NCI-H128 (cell line): Measurements from ENCODE around the gene CHMP3.
"Not testable (repeated sequence)": the region's sequence is repeated elsewhere in the genome, so short reads cannot be mapped to it uniquely, and the experiment has no call there.

ENCODE experiments used
- DNase-seq: peaks from one replicate; lab custom pipeline; 2025; ENCODE audit not compliant: unreplicated experiment; lab: John Stamatoyannopoulos, UW

The CHMP3 gene

GRCh38 chr2:86562922-86563649 lies at the start of gene CHMP3:
TSS of gene CHMP3 (minus strand) at chr2:86563443. CDS start at chr2:86563348, 95 bp downstream.
- peak; percentile 90 for DNase-seq

- DNase-seq: no peak
Measured at GRCh38 chr2:86610871-86611270, 47.6 kb upstream of the CHMP3 start.

GRCh38 chr2:86608832-86609410 lies 45.7 kb upstream of the CHMP3 start:
- no peak for DNase-seq

GRCh38 chr2:86603905-86604304 lies 40.7 kb upstream of the CHMP3 start:
- no peak for DNase-seq

GRCh38 chr2:86598966-86599365 lies 35.7 kb upstream of the CHMP3 start:
- no peak for DNase-seq

GRCh38 chr2:86596118-86596517 lies 32.9 kb upstream of the CHMP3 start:
- DNase-seq: no peak

GRCh38 chr2:86593266-86593665 lies 30.0 kb upstream of the CHMP3 start:
- DNase-seq: no peak

GRCh38 chr2:86592547-86593230 lies 29.4 kb upstream of the CHMP3 start:
- no peak for DNase-seq

- DNase-seq: not testable (repeated sequence)
Measured at GRCh38 chr2:86589701-86590100, 26.5 kb upstream of the CHMP3 start.

GRCh38 chr2:86584151-86584913 lies 21.1 kb upstream of the CHMP3 start:
- DNase-seq: no peak

GRCh38 chr2:86580560-86580959 lies 17.3 kb upstream of the CHMP3 start:
- DNase-seq: no peak

GRCh38 chr2:86577817-86578456 lies 14.7 kb upstream of the CHMP3 start:
- no peak for DNase-seq

GRCh38 chr2:86570059-86570458 lies 6.8 kb upstream of the CHMP3 start:
- DNase-seq: no peak

- DNase-seq: no peak
Measured at GRCh38 chr2:86566821-86567190, 3.6 kb upstream of the CHMP3 start.

- DNase-seq: no peak
Measured at GRCh38 chr2:86566158-86566820, 3.0 kb upstream of the CHMP3 start.

GRCh38 chr2:86563650-86564061 lies 413 bp upstream of the CHMP3 start:
- no peak for DNase-seq

GRCh38 chr2:86562485-86562921 lies 740 bp downstream of the CHMP3 start:
- DNase-seq: no peak

- DNase-seq: no peak
Measured at GRCh38 chr2:86557836-86558235, 5.4 kb downstream of the CHMP3 start.

GRCh38 chr2:86556508-86556907 lies 6.7 kb downstream of the CHMP3 start:
- DNase-seq: no peak

- DNase-seq: no peak
Measured at GRCh38 chr2:86552889-86553288, 10.4 kb downstream of the CHMP3 start.
